ENCODE measurements around the gene HIP1.

GRCh38 chr7:75626954-75627353 lies 111.8 kb downstream of the HIP1 start:
- TF ChIP-seq BHLHE40 (IDR thresholded peaks at IDR 0.05; ENCODE audit: borderline replicate concordance) (no peak), SP1 (IDR thresholded peaks at IDR 0.05) (no peak), FOXA1 (IDR thresholded peaks at IDR 0.05) (no peak), FOXM1 (IDR thresholded peaks at IDR 0.05; ENCODE audit: borderline replicate concordance) (no peak), LEF1 (IDR thresholded peaks at IDR 0.05; ENCODE audit: borderline replicate concordance) (no peak), ZNF384 (IDR thresholded peaks at IDR 0.05) (no peak), SUZ12 (IDR thresholded peaks at IDR 0.05) (no peak), TARDBP (IDR thresholded peaks at IDR 0.05) (no peak), L3MBTL2 (conservative IDR thresholded peaks at IDR 0.05) (no peak), HDGF (IDR thresholded peaks at IDR 0.05; ENCODE audit: borderline replicate concordance) (no peak), CTBP1 (IDR thresholded peaks at IDR 0.05; ENCODE audit: borderline replicate concordance) (no peak), ELF4 (IDR thresholded peaks at IDR 0.05) (no peak)
- TF ChIP-seq, protein P1, sequence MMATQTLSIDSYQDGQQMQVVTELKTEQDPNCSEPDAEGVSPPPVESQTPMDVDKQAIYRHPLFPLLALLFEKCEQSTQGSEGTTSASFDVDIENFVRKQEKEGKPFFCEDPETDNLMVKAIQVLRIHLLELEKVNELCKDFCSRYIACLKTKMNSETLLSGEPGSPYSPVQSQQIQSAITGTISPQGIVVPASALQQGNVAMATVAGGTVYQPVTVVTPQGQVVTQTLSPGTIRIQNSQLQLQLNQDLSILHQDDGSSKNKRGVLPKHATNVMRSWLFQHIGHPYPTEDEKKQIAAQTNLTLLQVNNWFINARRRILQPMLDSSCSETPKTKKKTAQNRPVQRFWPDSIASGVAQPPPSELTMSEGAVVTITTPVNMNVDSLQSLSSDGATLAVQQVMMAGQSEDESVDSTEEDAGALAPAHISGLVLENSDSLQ (IDR thresholded peaks at IDR 0.05): no peak

Data from HEK293T (cell line).